ENCODE data around the gene CLC.
"Not testable (repeated sequence)": the region's sequence is repeated elsewhere in the genome, so short reads cannot be mapped to it uniquely, and the experiment has no call there.

CLC gene

GRCh38 chr19:39737891-39738290 is at the start of gene CLC:
Gene CLC, minus strand, starts transcription at chr19:39738029. Its CDS starts 77 bp downstream, at chr19:39737952.
- DNase-seq (ENCODE audit: extremely low spot score, insufficient read length, low read depth) (no peak), FAIRE-seq (no peak)

- FAIRE-seq: no peak
Observed at GRCh38 chr19:39780894-39781293, 43.1 kb upstream of the CLC start.

GRCh38 chr19:39778763-39779162 is 40.9 kb upstream of the CLC start, which contains the start of gene LEUTX:
Gene LEUTX, plus strand, starts transcription at chr19:39778854. Its CDS starts 67 bp downstream, at chr19:39778921.
- FAIRE-seq (no peak), DNase-seq (ENCODE audit: extremely low spot score, insufficient read length, low read depth) (peak; percentile 20)

More at GRCh38 chr19:39780894-39781293, 43.1 kb upstream of the CLC start:
- DNase-seq (ENCODE audit: extremely low spot score, insufficient read length, low read depth): no peak

GRCh38 chr19:39768786-39769185 is 31.0 kb upstream of the CLC start:
- FAIRE-seq (no peak), DNase-seq (ENCODE audit: extremely low spot score, insufficient read length, low read depth) (no peak)

GRCh38 chr19:39768334-39768733 is 30.5 kb upstream of the CLC start:
- FAIRE-seq (no peak), DNase-seq (ENCODE audit: extremely low spot score, insufficient read length, low read depth) (no peak)

- FAIRE-seq (peak; percentile 73), DNase-seq (ENCODE audit: extremely low spot score, insufficient read length, low read depth) (no peak)
Observed at GRCh38 chr19:39765091-39766076, 27.6 kb upstream of the CLC start.

- not testable (repeated sequence) for DNase-seq (ENCODE audit: extremely low spot score, insufficient read length, low read depth); FAIRE-seq
Observed at GRCh38 chr19:39761851-39762250, 24.0 kb upstream of the CLC start.

- FAIRE-seq (peak; percentile 93), DNase-seq (ENCODE audit: extremely low spot score, insufficient read length, low read depth) (no peak)
Observed at GRCh38 chr19:39759457-39760184, 21.8 kb upstream of the CLC start.

GRCh38 chr19:39754971-39755370 is 17.1 kb upstream of the CLC start:
- DNase-seq (ENCODE audit: extremely low spot score, insufficient read length, low read depth): no peak
- FAIRE-seq: peak; percentile 54

GRCh38 chr19:39754544-39754943 is 16.7 kb upstream of the CLC start:
- FAIRE-seq: no peak
- DNase-seq (ENCODE audit: extremely low spot score, insufficient read length, low read depth): no peak

- FAIRE-seq (no peak), DNase-seq (ENCODE audit: extremely low spot score, insufficient read length, low read depth) (no peak)
Observed at GRCh38 chr19:39752795-39753194, 15.0 kb upstream of the CLC start.

GRCh38 chr19:39752390-39752789 is 14.6 kb upstream of the CLC start:
- no peak for DNase-seq (ENCODE audit: extremely low spot score, insufficient read length, low read depth)

GRCh38 chr19:39749981-39750380 is 12.2 kb upstream of the CLC start:
- FAIRE-seq (no peak), DNase-seq (ENCODE audit: extremely low spot score, insufficient read length, low read depth) (no peak)

More at GRCh38 chr19:39752390-39752789, 14.6 kb upstream of the CLC start:
- no peak for FAIRE-seq

- FAIRE-seq (no peak), DNase-seq (ENCODE audit: extremely low spot score, insufficient read length, low read depth) (no peak)
Observed at GRCh38 chr19:39746836-39747529, 9.2 kb upstream of the CLC start.

- FAIRE-seq: no peak
- no peak for DNase-seq (ENCODE audit: extremely low spot score, insufficient read length, low read depth)
Observed at GRCh38 chr19:39745643-39746042, 7.8 kb upstream of the CLC start.

- DNase-seq (ENCODE audit: extremely low spot score, insufficient read length, low read depth) (no peak), FAIRE-seq (no peak)
Observed at GRCh38 chr19:39740395-39740794, 2.6 kb upstream of the CLC start.

- FAIRE-seq (no peak), DNase-seq (ENCODE audit: extremely low spot score, insufficient read length, low read depth) (no peak)
Observed at GRCh38 chr19:39738814-39739213, 985 bp upstream of the CLC start.

- no peak for DNase-seq (ENCODE audit: extremely low spot score, insufficient read length, low read depth)
- no peak for FAIRE-seq
Observed at GRCh38 chr19:39737351-39737750, 478 bp downstream of the CLC start.

GRCh38 chr19:39736088-39736487 is 1.7 kb downstream of the CLC start:
- DNase-seq (ENCODE audit: extremely low spot score, insufficient read length, low read depth): no peak

GRCh38 chr19:39735688-39736087 is 2.1 kb downstream of the CLC start:
- no peak for DNase-seq (ENCODE audit: extremely low spot score, insufficient read length, low read depth)
- FAIRE-seq: peak; percentile 9

More at GRCh38 chr19:39736088-39736487, 1.7 kb downstream of the CLC start:
- FAIRE-seq: no peak
